GM23248 (cell line): ENCODE results near the gene QRICH1.

ENCODE experiments used
- EZH2 ChIP-seq: fragments of 200-600 bp; sonication (generic); IDR thresholded peaks from 2 replicates; pipeline ENCODE4 v1.6.1; 2018; ENCODE audit warnings: antibody characterized with exemption, mild to moderate bottlenecking; ENCODE audit not compliant: insufficient read depth, poor library complexity, severe bottlenecking
- EZH2phosphoT487 ChIP-seq: fragments of 200-600 bp; sonication (generic); IDR thresholded peaks from 2 replicates; pipeline ENCODE4 v1.6.1; 2018; ENCODE audit warnings: antibody characterized with exemption, moderate library complexity, mild to moderate bottlenecking, low read depth; ENCODE audit not compliant: insufficient read depth

- no peak for TF ChIP-seq EZH2
- no peak for TF ChIP-seq EZH2phosphoT487
These were observed 67.9 kb downstream of the QRICH1 start for GRCh38 chr3:49025793-49026520.
